ENCODE results near the gene CCM2L. TPM values are rescaled to one million over a fixed set of nuclear protein-coding genes. Genes with fewer than 3 reads are reported as not detected.

Gene CCM2L
- total RNA-seq, 1 donor from 2014 or later = not detected

DNA sequence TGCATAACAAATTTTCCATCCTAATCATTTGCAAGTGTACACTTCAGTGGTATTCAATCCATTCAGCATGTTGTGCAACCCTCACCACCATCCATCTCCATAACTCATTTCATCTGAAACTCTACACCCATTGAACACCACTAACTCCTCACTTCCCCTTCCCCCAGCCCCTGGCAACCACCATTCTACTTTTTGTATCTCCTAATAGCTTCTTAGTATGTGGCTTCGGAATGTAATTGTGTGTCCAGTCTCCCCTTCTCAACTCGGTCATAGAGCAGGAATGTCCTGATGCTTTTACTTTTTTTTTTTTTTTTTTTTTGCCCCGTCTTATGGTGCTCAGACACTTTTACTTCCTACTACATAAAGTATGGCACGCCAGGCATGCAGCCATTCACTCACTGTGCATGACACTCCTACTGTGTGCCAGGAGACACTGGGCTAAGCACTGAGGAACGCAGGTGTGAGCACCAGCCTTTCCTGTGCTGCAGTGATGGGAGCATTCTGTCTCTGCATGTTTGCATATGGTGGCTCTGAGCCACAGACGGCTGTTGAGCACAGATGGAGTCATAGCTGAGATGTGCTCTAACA lies 57.1 kb downstream of the CCM2L start:
- no peak overlapping the region for H3K4me3 ChIP-seq (ENCODE audit: low read depth, low read length)
- no peak for TF ChIP-seq CTCF (conservative IDR thresholded peaks at IDR 0.05; ENCODE audit: low read depth, low read length)
- DNase-seq (ENCODE audit: low read depth) = no peak

DNA sequence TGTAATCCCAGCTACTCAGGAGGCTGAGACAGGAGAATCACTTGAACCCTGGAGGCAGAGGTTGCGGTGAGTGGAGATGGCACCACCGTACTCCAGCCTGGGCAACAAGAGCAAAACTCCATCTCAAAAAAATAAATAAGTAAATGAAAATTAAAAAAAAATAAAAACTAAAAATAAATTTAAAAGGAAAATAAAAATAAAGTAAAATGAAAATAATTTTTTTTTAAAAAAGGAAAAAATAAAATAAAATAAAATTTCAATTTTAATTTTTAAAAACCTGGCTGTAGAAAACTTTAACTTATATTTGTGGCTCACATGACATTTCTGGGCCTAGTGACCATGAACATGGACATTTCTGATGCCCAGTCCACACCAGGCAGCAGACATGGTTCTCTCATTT lies 57.9 kb downstream of the CCM2L start:
- no peak for DNase-seq (ENCODE audit: low read depth)
- H3K4me3 ChIP-seq (ENCODE audit: low read depth, low read length) = no peak overlapping the region
- no peak for TF ChIP-seq CTCF (conservative IDR thresholded peaks at IDR 0.05; ENCODE audit: low read depth, low read length)

DNA sequence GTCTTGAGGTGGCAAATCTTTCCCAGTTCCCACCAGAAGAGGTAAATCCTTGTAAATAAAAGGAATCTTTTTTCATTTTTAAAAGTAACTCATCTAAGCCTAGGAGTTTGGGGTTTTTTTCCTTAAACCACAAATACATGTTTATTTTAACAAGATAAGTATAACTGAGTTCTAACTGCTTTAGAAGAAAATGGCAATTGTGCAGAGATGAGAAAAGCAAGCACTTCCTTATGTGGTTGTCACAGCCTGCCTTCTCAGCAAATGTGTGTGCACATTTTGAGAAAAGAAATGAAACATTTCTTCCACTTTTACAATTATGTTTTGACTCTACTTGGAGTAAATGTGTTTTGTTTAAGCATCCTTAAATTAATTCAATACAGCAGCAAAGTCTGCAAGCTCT lies 59.5 kb downstream of the CCM2L start:
- no peak for DNase-seq (ENCODE audit: low read depth)
- H3K4me3 ChIP-seq (ENCODE audit: low read depth, low read length) = no peak overlapping the region
- no peak for TF ChIP-seq CTCF (conservative IDR thresholded peaks at IDR 0.05; ENCODE audit: low read depth, low read length)

- no peak for TF ChIP-seq CTCF (conservative IDR thresholded peaks at IDR 0.05; ENCODE audit: low read depth, low read length)
- no peak for DNase-seq (ENCODE audit: low read depth)
- H3K4me3 ChIP-seq (ENCODE audit: low read depth, low read length) = no peak overlapping the region
Measured at GRCh38 chr20:32070282-32070681, 60.0 kb downstream of the CCM2L start.

- TF ChIP-seq CTCF (conservative IDR thresholded peaks at IDR 0.05; ENCODE audit: low read depth, low read length) = no peak
- H3K4me3 ChIP-seq (ENCODE audit: low read depth, low read length) = no peak overlapping the region
Measured at GRCh38 chr20:32070690-32071213, 60.5 kb downstream of the CCM2L start.

GRCh38 chr20:32071395-32072167 lies 61.3 kb downstream of the CCM2L start:
- H3K4me3 ChIP-seq (ENCODE audit: low read depth, low read length) = no peak overlapping the region
- no peak for DNase-seq (ENCODE audit: low read depth)
- TF ChIP-seq CTCF (conservative IDR thresholded peaks at IDR 0.05; ENCODE audit: low read depth, low read length) = no peak

More at GRCh38 chr20:32070690-32071213, 60.5 kb downstream of the CCM2L start:
- no peak for DNase-seq (ENCODE audit: low read depth)
